GM12878 (cell line): Measurements from ENCODE around the gene STKLD1. TPM values are rescaled to one million over a fixed set of nuclear protein-coding genes. Genes with fewer than 3 reads are reported as not detected.

Source experiments
- ATAC-seq: fragments of 200-7000 bp; cut with Tn5 transposase; 3 replicates; pipeline ENCODE4 v1.9.1; 2020; ENCODE audit warnings: mild to moderate bottlenecking, moderate library complexity
- BruUV-seq: library from RNA; stranded (reverse); fragments of 400-500 nt; replicated peaks from 2 replicates; lab custom pipeline; 2021; lab: Mats Ljungman, UMichigan
- CTCF ChIA-PET: fragments of 300-600 bp; sonication (Branson Sonifier 250); formaldehyde crosslinking; extraction: SDS; loops from one replicate; lab custom pipeline; 2021; ENCODE audit warnings: inconsistent platforms; lab: Yijun Ruan, JAX
- POLR2A ChIA-PET: fragments of 350-600 bp; formaldehyde crosslinking; extraction: SDS; loops from one replicate; lab custom pipeline; 2021; ENCODE audit warnings: inconsistent platforms; lab: Charles Lee
- RAD21 ChIA-PET: fragments of 300-600 bp; sonication (Branson Sonifier 250); formaldehyde crosslinking; loops from one replicate; lab custom pipeline; 2023; ENCODE audit warnings: antibody characterized with exemption; ENCODE audit not compliant: unreplicated experiment; lab: Charles Lee
- SMC1A ChIA-PET: fragments of 300-600 bp; sonication (Branson Sonifier 250); formaldehyde crosslinking; loops from one replicate; lab custom pipeline; 2023; ENCODE audit not compliant: unreplicated experiment, uncharacterized antibody; lab: Charles Lee
- DNase-seq: peaks from one replicate; pipeline ENCODE4 v3.0.0-alpha.2; 2011; ENCODE audit warnings: low read depth, low spot score
- FAIRE-seq: peaks from 3 replicates; lab custom pipeline; 2011; peaks lifted over from hg19 to GRCh38; lab: Jason Lieb, UNC
- H2AFZ ChIP-seq: 2 replicates; pipeline ENCODE4 v1.6.0; 2011; ENCODE audit warnings: low read depth, low read length, control low read depth; ENCODE audit not compliant: control insufficient read depth
- H3K27ac ChIP-seq: 2 replicates; pipeline ENCODE4 v1.5.1; 2011; ENCODE audit warnings: control low read depth; ENCODE audit not compliant: control insufficient read depth, insufficient read depth
- H3K27me3 ChIP-seq, 2 experiments: replicated peaks in 1 of 2; 2 replicates each; pipeline versions ENCODE4 v1.6.0 to v1.6.1; 2011; ENCODE audit warnings: low read length in 1 of 2; ENCODE audit not compliant: control insufficient read depth in 2 of 2, insufficient read depth in 2 of 2
- H3K36me3 ChIP-seq, 2 experiments: 2 replicates each; pipeline ENCODE4 v1.5.1; 2011; ENCODE audit warnings: low read length in 1 of 2; ENCODE audit not compliant: control insufficient read depth in 2 of 2, insufficient read depth in 2 of 2
- H3K4me1 ChIP-seq: 2 replicates; pipeline ENCODE4 v1.6.1; 2011; ENCODE audit warnings: mild to moderate bottlenecking, low read length, moderate library complexity, mixed read lengths; ENCODE audit not compliant: control insufficient read depth, insufficient read depth
- H3K4me2 ChIP-seq: 2 replicates; pipeline ENCODE4 v1.6.0; 2011; ENCODE audit warnings: control low read depth; ENCODE audit not compliant: control insufficient read depth, insufficient read depth
- H3K4me3 ChIP-seq: fragments of 200-600 bp; sonication (generic); 2 replicates; pipeline ENCODE4 v1.5.1; 2016
- H3K79me2 ChIP-seq: 2 replicates; pipeline ENCODE4 v1.6.0; 2011; ENCODE audit warnings: low read length; ENCODE audit not compliant: control insufficient read depth, insufficient read depth
- H3K9ac ChIP-seq: 2 replicates; pipeline ENCODE4 v1.8.0; 2011; ENCODE audit warnings: low read length, control low read depth, mixed read lengths; ENCODE audit not compliant: control insufficient read depth, insufficient read depth
- H3K9me3 ChIP-seq: replicated peaks from 3 replicates; pipeline ENCODE4 v1.5.1; 2011; ENCODE audit warnings: mild to moderate bottlenecking, low read length; ENCODE audit not compliant: control insufficient read depth, insufficient read depth
- H4K20me1 ChIP-seq: 2 replicates; pipeline ENCODE4 v1.6.0; 2011; ENCODE audit not compliant: control insufficient read depth, insufficient read depth
- CHD1 ChIP-seq: IDR thresholded peaks from 2 replicates; pipeline ENCODE4 v1.6.1; 2012; ENCODE audit warnings: low read depth, low read length, improper control_type of control experiment
- EP300 ChIP-seq, 2 experiments: fragments of 150-350 bp in 1 of 2; IDR thresholded peaks; 2 replicates each; pipeline ENCODE4 v1.6.1; 2011 to 2012; ENCODE audit warnings: low read depth in 2 of 2, low read length in 2 of 2, borderline replicate concordance in 1 of 2, improper control_type of control experiment in 1 of 2, inconsistent platforms in 1 of 2; ENCODE audit not compliant: control insufficient read depth in 1 of 2
- HCFC1 ChIP-seq: fragments of 150-350 bp; IDR thresholded peaks from 2 replicates; pipeline ENCODE4 v1.6.1; 2014; ENCODE audit warnings: low read length
- HDAC2 ChIP-seq: fragments of 200-600 bp; sonication (generic); IDR thresholded peaks from 2 replicates; pipeline ENCODE4 v1.6.1; 2017
- NFYB ChIP-seq: IDR thresholded peaks from 2 replicates; pipeline ENCODE4 v1.6.1; 2011; ENCODE audit warnings: low read depth, mild to moderate bottlenecking, low read length, improper control_type of control experiment, moderate library complexity; ENCODE audit not compliant: insufficient read depth
- PAX8 ChIP-seq: fragments of 450-650 bp; IDR thresholded peaks from 2 replicates; pipeline ENCODE4 v1.6.1; 2017; ENCODE audit warnings: mild to moderate bottlenecking, moderate library complexity
- POU2F2 ChIP-seq: IDR thresholded peaks from 3 replicates; pipeline ENCODE4 v1.6.1; 2011; ENCODE audit warnings: low read depth, mild to moderate bottlenecking, low read length, borderline replicate concordance
- RAD51 ChIP-seq: fragments of 450-650 bp; IDR thresholded peaks from 2 replicates; pipeline ENCODE4 v1.6.1; 2016; ENCODE audit warnings: moderate library complexity, mild to moderate bottlenecking, inconsistent platforms
- SIX5 ChIP-seq: IDR thresholded peaks from 2 replicates; pipeline ENCODE4 v1.6.1; 2011; ENCODE audit warnings: mild to moderate bottlenecking, low read depth, low read length, moderate library complexity; ENCODE audit not compliant: severe bottlenecking
- ZNF24 ChIP-seq: fragments of 450-650 bp; IDR thresholded peaks from 2 replicates; pipeline ENCODE4 v1.6.1; 2017; ENCODE audit warnings: antibody characterized with exemption, mild to moderate bottlenecking
- ZZZ3 ChIP-seq: IDR thresholded peaks from 2 replicates; pipeline ENCODE4 v1.6.1; 2011; ENCODE audit warnings: low read depth; ENCODE audit not compliant: control insufficient read depth, insufficient read length
- WGBS: methylation state at CpG from one replicate; pipeline ENCODE4 v1.1.6; 2016; ENCODE audit warnings: low lambda C conversion rate; ENCODE audit not compliant: insufficient replicate concordance, insufficient coverage; ENCODE audit errors: missing lambda C conversion rate; 5-methylcytosine and 5-hydroxymethylcytosine counted together
- in situ Hi-C: fragments of 300-500 bp; cut with MboI; formaldehyde crosslinking; loops from 9 replicates; pipeline ENCODE4 v1.14.3; 2018; ENCODE audit warnings: mixed read lengths
- intact Hi-C: fragments of 100-400 bp; cut with micrococcal nuclease; formaldehyde crosslinking; loops from one replicate; pipeline ENCODE4 v1.14.2; 2022; ENCODE audit not compliant: unreplicated experiment
- polyA plus RNA-seq, 11 experiments: library from polyadenylated mRNA; depleted of rRNA in 4 of 11; unstranded in 6 of 11; stranded (reverse) in 5 of 11; fragments of >200 nt; fragmentation: Nextera tagmentation in 4 of 11; fragmentation: Illumina TruSeq in 1 of 11; extraction: Ambion mirVana in 4 of 11; extraction: Trizol in 1 of 11; gene quantifications; 1 replicate in 1 of 11; 2 replicates in 10 of 11; pipeline versions ENCODE4 v1.2.1 to v1.2.3, GENCODE V29; 2011 to 2016; ENCODE audit warnings: inconsistent platforms in 2 of 11, missing spikeins in 2 of 11, low read depth in 1 of 11
- total RNA-seq, 4 experiments: library from RNA; depleted of rRNA in 3 of 4; stranded (reverse); fragments of >200 nt in 3 of 4; fragmentation: Illumina TruSeq in 1 of 4; extraction: Trizol in 1 of 4; gene quantifications; 2 replicates each; pipeline versions ENCODE4 v1.2.1 to v1.2.3, GENCODE V29; 2013 to 2021
- TF ChIP-seq, protein P1 (sequence below): fragments of 450-650 bp; IDR thresholded peaks from 2 replicates; pipeline ENCODE4 v1.6.1; 2017; ENCODE audit warnings: low read depth, mild to moderate bottlenecking, moderate library complexity
- TF ChIP-seq, protein P2 (sequence below): IDR thresholded peaks from 2 replicates; pipeline ENCODE4 v1.6.1; 2011; ENCODE audit warnings: borderline replicate concordance, low read depth, mild to moderate bottlenecking, moderate library complexity, mixed read lengths, low read length; ENCODE audit not compliant: insufficient read depth; ENCODE audit errors: extremely low read length
- TF ChIP-seq, protein P3 (sequence below): IDR thresholded peaks from 2 replicates; pipeline ENCODE4 v1.6.1; 2012; ENCODE audit warnings: low read depth, low read length, improper control_type of control experiment

Gene STKLD1
- total and polyA plus RNA-seq, 10 of the 15 experiments (the other 5 are each of a cell fraction or from before 2014, with no cell fraction given) = 0.07 to 0.40 (median 0.29) TPM; not detected in 4

DNA sequence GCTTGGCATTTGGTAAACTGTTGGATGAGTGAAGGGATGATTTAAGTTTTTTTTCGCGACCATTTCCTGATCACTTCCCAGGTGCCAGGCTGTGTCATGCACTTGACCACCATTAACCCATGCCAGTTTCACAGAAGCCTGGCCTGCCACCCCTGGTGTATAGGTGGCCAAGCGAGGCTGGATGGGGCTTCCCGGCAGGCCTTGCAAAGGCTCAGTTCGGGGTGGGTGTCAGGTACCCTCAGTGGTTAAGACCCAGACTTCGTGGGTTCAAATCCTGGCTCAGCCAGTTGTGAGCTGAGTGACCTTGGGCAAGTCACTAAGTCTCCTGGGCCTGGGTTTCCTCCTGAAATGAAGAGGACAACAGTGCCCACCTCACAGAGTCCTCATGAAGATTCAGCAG, 30.6 kb upstream of the STKLD1 start:
- POLR2A ChIA-PET = no interaction called here
- in situ Hi-C loops = no loop called here

DNA sequence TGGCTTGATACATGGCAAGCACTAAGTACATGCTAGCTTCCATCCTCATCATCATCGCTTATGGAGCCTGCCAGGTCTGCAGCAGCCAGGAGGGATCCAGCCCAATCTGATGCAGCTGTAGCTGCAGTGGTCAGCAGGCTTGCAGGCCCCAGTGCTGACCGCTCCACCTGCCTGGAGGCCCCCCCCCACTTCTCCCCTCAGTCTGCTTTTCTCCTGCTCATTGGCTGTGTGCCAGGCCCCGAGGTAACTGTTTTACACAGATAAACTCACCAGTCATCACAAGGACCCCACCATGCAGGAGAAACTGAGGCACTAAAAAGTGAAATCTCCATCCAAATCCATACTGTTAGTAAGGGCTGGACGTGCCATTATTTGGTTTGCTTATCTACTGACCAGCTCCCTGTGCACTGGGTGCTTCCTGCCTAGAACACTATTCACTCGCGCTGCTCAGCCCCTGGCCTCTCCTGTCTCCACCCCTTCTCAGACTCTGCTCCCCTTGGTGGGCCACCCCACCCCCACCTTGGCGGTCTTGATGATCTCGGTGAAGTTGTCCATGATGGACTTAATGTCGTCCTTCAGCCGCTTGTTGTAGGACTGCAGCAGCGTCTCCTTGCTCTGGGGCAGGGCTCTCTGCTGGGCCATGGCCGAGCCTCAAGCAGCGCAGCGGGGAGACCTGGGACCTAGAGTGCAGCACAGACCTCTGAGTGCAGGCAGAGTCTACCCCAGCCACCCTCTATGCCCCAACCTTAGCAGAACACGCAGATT, 30.0 kb upstream of the STKLD1 start:
- CTCF ChIA-PET = interaction anchor here (0.8 to 0.9 kb wide), 2 partner anchors 9 to 12 kb away, joined by 3 read pairs; no protein-coding TSS in a partner anchor
- H3K9ac ChIP-seq = peak overlapping the region; percentile 90
- peak overlapping the region; percentile 82 for H3K4me2 ChIP-seq
- DNase-seq (no peak), FAIRE-seq (no peak), ATAC-seq (no peak)
- H3K27ac ChIP-seq = no peak overlapping the region
- H2AFZ ChIP-seq = no peak overlapping the region
- peaks cover 47% of the 10 kb centered on the region for H3K79me2 ChIP-seq
- peaks cover 17% of the 10 kb centered on the region for H3K4me1 ChIP-seq
- 48% methylated on average over 15 of the region's 15 CpGs for WGBS
- POLR2A ChIA-PET = interaction anchor here (1.1 kb wide), 1 partner anchor 10 kb away, joined by 3 read pairs; the partner anchor contains the start of genes SURF1 and SURF2
- H3K4me3 ChIP-seq = peak overlapping the region; percentile 99
- intact Hi-C loops (loop anchor here (5.0 kb wide), 1 partner anchor 131 kb away; the partner anchor contains the start of gene SLC2A6), in situ Hi-C loops (no loop called here)
- TSS peak; percentile 55 for BruUV-seq
- RAD21 ChIA-PET = no interaction called here
- H3K9me3 ChIP-seq = no peaks in the 10 kb centered on the region
- H3K27me3 ChIP-seq = no peaks in the 10 kb centered on the region
- SMC1A ChIA-PET = no interaction called here
- H3K36me3 ChIP-seq = peaks cover 28 to 31% of the 10 kb centered on the region in 2 experiments
- no peaks in the 10 kb centered on the region for H4K20me1 ChIP-seq
- TF ChIP-seq, protein P1, sequence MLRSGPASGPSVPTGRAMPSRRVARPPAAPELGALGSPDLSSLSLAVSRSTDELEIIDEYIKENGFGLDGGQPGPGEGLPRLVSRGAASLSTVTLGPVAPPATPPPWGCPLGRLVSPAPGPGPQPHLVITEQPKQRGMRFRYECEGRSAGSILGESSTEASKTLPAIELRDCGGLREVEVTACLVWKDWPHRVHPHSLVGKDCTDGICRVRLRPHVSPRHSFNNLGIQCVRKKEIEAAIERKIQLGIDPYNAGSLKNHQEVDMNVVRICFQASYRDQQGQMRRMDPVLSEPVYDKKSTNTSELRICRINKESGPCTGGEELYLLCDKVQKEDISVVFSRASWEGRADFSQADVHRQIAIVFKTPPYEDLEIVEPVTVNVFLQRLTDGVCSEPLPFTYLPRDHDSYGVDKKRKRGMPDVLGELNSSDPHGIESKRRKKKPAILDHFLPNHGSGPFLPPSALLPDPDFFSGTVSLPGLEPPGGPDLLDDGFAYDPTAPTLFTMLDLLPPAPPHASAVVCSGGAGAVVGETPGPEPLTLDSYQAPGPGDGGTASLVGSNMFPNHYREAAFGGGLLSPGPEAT = no peak
- TF ChIP-seq PAX8 (no peak), POU2F2 (no peak), HCFC1 (no peak), CHD1 (no peak), ZZZ3 (no peak), HDAC2 (no peak), RAD51 (no peak)
- TF ChIP-seq, protein P2, sequence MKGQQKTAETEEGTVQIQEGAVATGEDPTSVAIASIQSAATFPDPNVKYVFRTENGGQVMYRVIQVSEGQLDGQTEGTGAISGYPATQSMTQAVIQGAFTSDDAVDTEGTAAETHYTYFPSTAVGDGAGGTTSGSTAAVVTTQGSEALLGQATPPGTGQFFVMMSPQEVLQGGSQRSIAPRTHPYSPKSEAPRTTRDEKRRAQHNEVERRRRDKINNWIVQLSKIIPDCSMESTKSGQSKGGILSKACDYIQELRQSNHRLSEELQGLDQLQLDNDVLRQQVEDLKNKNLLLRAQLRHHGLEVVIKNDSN = no peak
- TF ChIP-seq, protein P3, sequence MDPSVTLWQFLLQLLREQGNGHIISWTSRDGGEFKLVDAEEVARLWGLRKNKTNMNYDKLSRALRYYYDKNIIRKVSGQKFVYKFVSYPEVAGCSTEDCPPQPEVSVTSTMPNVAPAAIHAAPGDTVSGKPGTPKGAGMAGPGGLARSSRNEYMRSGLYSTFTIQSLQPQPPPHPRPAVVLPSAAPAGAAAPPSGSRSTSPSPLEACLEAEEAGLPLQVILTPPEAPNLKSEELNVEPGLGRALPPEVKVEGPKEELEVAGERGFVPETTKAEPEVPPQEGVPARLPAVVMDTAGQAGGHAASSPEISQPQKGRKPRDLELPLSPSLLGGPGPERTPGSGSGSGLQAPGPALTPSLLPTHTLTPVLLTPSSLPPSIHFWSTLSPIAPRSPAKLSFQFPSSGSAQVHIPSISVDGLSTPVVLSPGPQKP = no peak

More for the DNA sequence above, 30.6 kb upstream of the STKLD1 start:
- FAIRE-seq (no peak), ATAC-seq (no peak), DNase-seq (no peak)
- WGBS = 97% methylated on average over 6 of the region's 6 CpGs
- Histone ChIP-seq H3K36me3 (peaks cover 23 to 29% of the 10 kb centered on the region in 2 experiments), H4K20me1 (no peaks in the 10 kb centered on the region), H3K27ac (no peak overlapping the region), H3K79me2 (peaks cover 45% of the 10 kb centered on the region), H3K27me3 (no peaks in the 10 kb centered on the region), H3K4me2 (0 out of 2 replicates have a peak overlapping the region, but pooled peaks have one; percentile 82), H3K9ac (no peak overlapping the region), H2AFZ (no peak overlapping the region), H3K9me3 (no peaks in the 10 kb centered on the region), H3K4me3 (no peak overlapping the region), H3K4me1 (peaks cover 21% of the 10 kb centered on the region)
- ChIA-PET SMC1A (no interaction called here), RAD21 (no interaction called here), CTCF (interaction anchor here (0.9 kb wide), 1 partner anchor 12 kb away, joined by 3 read pairs; no protein-coding TSS in a partner anchor)
- no peak for TF ChIP-seq NFYB
- no peak for TF ChIP-seq ZNF24
- TF ChIP-seq RAD51 = no peak
- no peak for TF ChIP-seq SIX5
- no peak for TF ChIP-seq EP300 (IDR thresholded peaks at IDR 0.05; ENCODE audit: borderline replicate concordance in 1 of 2, control insufficient read depth in 1 of 2, low read depth in 2 of 2, low read length in 2 of 2)
- no TSS peak for BruUV-seq
- intact Hi-C loops = loop anchor here (5.0 kb wide), 1 partner anchor 132 kb away; the partner anchor contains the start of gene SLC2A6
